LNCAP (cell line): Measurements from ENCODE around the gene CMAS.
A peak's percentile ranks its signal among the peaks of the same experiment; 100 is the strongest.

Source experiments
- TF ChIP-seq, protein P1 (sequence below): fragments of 450-650 bp; IDR thresholded peaks from 2 replicates; pipeline ENCODE4 v1.5.1; 2017; ENCODE audit warnings: mild to moderate bottlenecking

The CMAS gene

DNA sequence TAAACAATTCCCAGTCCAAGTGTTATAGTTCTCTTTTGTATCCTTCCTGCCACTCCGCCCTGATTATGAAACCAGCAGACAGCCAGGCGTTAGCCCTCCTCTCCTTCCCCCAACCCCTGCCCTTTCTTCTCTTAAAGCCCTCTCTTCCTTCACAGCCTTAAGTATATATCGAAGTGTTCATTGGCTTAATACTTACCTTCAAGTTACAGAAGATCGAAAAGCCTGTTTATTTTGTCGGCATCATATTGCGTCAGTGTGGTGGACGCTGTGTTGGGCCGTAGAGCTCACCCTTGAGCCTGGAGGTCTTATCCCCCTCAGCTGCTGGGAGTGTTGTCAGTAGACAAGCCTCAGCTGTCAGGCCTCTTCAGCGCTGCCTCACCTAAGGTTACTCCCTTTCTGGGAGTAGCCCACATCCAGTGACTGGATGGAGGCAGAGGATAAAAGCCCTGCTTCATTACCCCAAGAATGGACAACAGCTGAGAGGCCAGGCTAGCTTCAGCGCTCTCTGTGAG is 36.2 kb downstream of the CMAS start:
- TF ChIP-seq, protein P1, sequence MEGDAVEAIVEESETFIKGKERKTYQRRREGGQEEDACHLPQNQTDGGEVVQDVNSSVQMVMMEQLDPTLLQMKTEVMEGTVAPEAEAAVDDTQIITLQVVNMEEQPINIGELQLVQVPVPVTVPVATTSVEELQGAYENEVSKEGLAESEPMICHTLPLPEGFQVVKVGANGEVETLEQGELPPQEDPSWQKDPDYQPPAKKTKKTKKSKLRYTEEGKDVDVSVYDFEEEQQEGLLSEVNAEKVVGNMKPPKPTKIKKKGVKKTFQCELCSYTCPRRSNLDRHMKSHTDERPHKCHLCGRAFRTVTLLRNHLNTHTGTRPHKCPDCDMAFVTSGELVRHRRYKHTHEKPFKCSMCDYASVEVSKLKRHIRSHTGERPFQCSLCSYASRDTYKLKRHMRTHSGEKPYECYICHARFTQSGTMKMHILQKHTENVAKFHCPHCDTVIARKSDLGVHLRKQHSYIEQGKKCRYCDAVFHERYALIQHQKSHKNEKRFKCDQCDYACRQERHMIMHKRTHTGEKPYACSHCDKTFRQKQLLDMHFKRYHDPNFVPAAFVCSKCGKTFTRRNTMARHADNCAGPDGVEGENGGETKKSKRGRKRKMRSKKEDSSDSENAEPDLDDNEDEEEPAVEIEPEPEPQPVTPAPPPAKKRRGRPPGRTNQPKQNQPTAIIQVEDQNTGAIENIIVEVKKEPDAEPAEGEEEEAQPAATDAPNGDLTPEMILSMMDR, result no peak

DNA sequence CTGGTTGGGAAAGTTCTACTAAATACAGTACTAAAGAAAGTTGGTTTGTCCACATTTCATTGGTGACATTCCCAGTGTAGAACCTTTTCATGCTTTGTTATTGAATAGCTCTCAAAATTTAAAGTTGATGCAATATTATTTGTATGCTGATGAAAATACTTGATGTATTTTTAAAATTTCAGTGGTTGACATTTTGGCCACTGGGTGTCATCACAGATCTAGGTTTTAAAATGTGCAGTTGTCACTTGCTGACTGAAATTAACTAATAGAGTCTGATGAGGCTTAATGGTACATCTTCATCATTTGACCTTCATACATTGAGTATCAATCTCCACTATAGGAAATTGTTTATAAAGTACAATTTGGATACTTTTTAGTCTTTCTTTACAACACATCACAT is 37.1 kb downstream of the CMAS start:
- TF ChIP-seq, protein P1, result peak; percentile 72

DNA sequence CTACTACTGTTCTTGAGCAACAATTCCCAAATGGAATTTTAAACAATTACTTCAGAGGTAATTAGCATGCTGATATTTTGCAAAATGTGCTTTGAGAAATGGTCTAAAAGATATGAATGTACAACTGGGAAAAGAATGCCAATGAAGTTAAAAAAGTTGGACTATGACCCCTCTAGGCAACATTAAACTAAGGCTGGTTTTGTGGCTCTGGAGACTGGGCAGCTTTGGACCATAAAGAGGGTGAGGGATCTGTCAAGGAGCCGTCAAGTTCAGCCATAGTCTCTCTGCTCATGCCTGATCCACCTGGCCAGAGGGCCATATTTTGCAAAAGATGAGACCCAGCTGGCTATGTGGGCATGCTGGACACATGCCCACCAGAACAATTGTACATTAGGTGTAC is 38.8 kb downstream of the CMAS start:
- TF ChIP-seq, protein P1, result no peak

DNA sequence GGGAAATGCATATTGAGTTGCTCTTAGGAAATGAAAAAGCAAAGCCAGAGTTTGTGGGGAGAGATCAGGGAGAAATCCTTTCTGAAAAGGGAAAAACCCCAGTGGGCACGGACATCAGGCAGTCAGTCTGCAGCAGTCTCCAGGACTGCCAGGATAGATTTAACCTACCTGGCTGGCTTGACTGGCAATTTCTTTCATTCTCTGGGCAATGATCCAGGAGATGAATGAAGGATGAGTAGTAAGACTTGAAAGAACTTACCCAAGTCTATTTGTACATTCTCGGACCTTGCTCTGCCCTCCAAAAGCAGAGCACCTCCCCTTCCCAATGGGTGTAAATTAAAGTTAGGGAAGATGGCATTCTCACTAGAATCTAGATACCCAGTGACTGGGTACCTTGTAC is 42.9 kb downstream of the CMAS start:
- TF ChIP-seq, protein P1, result no peak

DNA sequence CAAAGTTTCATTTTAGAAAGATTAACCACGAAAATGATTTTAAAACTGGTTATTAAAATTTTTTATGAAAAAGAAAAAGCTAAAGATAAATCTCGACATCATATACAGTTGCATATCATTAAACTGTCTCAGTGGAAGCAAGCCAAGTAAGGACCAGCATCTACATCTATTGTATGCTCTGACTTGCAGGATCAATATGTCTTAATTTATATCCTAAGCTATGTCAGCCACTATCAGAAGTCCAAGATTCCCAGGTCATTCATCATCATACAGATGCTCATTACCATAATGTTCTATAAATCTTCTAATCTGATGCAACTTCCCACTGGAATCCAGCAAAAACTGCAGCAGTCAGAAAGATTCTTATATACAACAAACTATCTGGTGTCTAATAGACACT is 43.5 kb downstream of the CMAS start:
- TF ChIP-seq, protein P1, result no peak

DNA sequence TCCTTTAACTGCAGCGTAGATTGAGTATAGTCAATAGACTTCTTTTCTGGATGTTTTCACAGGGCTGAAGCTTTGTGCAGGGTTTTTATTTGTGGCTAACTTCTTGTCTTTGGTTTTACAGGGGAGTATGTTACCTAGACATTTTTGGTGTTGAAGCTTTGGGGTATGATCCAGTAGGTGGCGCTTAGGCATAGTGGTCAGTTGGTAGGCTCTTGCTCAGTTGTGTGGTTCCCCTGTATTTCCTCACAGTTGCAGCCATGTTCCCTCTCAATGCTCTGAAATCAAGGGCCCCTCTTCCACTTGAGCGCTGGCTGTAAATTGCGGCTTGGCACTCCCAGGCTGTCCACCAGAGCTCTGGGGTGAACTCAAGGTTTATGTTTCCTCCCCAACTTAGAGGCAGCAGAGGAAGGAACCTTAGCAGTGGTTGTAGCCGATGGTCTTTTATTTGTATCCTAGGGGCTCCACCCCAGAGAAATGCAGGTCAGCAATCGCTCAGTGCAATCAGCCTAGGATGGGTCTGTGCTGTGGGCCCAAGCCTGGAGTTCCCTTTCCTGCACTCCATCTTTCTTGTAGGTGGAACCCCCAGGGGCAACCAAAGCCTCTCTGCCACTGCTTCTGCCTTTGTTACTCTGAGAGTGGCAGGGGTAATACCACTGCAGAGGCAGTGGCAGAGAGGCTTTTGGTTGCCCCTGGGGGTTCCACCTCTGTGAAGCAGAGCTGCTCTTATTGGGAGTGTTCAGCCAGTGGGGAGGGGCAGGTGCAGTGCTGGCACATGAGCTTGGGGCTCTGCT is 55.1 kb downstream of the CMAS start:
- TF ChIP-seq, protein P1, result peak; percentile 55

DNA sequence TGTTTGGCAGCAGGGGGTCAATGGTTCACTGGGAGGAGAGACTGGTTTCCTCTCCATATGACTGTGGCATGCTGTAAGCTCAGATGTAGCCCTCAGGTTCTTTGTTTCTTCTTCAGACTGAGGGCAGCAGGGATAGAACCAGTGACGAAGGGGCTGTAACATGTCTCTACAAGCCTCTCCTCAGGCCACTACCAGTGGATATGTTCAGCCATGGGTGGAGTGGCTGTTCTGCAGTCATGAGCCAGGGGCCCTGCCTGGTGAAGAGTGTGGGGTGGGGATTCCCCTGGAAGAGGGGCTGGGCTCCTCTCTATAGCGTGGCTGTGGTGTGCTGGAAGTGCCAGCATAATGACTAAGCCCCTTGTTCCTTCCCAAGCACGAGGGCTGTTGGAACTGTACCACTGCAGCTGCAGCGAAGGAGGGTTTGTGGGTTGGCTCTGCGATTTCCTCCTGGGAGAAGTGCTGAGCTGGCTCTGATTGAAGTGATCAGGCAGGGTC is 55.8 kb downstream of the CMAS start:
- TF ChIP-seq, protein P1, result no peak
